A172 (cell line): Measurements from ENCODE around the gene SGCD. TPM values are rescaled to one million over a fixed set of nuclear protein-coding genes. Genes with fewer than 3 reads are reported as not detected.
"Not testable (repeated sequence)": the region's sequence is repeated elsewhere in the genome, so short reads cannot be mapped to it uniquely, and the experiment has no call there.

ENCODE experiments used
- DNase-seq: peaks from one replicate; pipeline ENCODE4 v3.0.0-alpha.2; 2015; ENCODE audit warnings: low spot score
- total RNA-seq: library from RNA; depleted of rRNA; stranded (reverse); fragments of >200 nt; shearing (Covaris generic); gene quantifications from 2 replicates; pipeline ENCODE4 v1.2.3, GENCODE V29; 2014

The SGCD gene
- total RNA-seq, 1 experiment from 2014 or later = 8.5 TPM

DNA sequence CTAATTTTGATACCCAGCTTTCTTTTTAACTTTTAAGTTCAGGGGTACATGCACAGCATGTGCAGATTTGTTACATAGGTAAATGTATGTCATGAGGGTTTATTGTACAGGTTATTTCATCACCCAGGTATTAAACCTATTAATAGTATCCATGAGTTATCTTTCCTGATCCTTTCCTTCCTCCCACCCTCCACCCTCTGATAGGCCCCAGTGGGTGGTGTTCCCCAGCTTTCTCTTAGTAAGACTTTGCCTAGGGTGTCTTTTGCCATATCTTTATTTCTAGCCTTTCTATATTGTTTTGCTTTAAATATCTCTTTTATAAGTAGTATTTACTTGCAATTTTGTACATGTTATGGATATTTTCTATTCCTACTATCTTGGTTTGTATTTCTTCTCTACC lies 243.7 kb downstream of the SGCD start:
- DNase-seq = no peak

DNA sequence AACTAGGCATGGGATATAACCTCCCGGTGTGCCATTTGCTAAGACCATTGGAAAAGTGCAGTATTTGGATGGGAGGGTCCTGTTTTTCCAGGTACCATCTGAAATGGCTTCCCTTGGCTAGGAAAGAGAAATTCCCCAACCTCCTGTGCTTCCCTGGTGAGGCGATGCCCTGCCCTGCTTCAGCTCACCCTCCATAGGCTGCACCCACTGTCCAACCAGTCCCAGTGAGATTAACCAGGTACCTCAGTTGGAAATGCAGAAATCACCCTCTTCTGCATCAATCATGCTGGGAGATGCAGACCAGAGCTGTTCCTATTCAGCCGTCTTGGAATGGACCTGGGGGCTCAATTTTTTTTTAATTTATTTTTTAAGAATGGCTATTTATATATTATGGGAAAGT lies 254.8 kb downstream of the SGCD start:
- DNase-seq = no peak

DNA sequence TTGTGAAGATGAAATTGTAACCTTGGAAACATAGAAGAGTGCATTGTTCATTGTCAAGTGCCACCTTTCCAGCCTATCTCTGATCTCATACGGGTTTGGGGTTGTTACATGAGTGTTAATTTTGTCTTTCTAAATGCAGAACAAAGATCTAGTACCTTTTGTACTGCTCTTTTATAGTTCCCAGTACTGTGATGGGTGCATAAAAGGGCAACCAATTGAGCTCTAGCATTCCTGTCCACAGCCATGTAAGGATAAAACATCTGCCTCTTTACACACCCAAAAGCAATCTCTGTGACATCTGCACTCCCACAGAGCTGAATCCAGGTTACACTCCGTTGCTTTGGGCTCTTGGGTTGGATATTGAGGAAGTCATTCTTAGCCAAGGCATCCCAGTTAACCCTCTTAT lies 255.2 kb downstream of the SGCD start:
- DNase-seq = no peak

DNA sequence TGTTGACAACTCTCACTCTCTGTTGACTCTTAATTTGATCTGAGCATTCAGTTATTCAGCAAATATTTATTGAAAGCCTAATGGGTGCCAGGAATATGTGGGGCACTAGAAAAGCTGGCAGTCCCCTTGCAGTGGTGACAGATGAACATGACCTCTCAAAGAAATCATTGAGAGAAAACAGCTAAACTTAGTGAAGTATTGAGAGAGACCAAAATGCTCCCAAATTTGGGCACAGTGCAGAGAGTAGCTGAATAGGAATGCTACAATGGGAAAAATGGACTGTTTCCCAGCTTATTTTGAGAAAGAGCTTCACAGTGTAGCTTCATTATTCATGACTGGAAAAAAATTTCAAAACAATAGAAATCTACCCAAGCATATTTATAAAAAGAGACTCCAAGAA lies 257.9 kb downstream of the SGCD start:
- no peak for DNase-seq

DNA sequence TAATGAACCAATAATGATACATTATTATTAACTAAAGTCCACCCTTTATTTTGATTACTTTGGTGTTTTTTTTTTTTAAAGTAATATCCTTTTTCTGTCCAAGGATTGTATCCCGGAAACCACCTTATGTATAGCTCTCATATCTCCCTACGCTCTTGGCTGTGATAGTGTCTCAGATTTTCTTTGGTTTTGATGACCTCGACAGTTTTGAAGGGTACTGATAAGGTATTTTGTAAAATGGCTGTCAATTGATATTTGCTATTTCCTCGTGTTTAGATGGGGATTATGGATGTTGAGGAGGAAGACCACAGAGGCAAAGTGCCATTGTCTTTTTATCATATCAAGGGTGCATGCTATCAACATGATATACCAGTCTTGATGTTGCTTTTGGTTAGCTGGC lies 259.0 kb downstream of the SGCD start:
- no peak for DNase-seq

DNA sequence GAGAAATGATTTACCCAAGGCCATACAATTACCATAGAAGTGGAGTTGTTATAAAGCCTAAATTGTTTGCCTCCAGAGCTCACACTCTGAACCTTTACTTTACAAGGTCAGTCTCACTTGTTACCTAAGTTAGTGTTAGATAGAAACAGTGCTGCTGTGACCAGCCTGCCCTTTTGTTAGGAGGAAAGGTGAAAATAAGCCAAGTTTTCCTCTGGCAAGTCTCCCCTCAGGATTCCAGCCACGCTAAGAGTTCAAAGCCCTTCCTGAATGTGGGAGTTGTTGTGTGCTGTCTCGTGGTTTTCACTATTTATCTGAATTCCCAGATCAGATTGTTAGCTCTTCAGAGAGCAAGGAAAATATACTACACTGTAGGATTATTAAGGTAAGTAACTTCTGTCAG lies 260.0 kb downstream of the SGCD start:
- no peak for DNase-seq

DNA sequence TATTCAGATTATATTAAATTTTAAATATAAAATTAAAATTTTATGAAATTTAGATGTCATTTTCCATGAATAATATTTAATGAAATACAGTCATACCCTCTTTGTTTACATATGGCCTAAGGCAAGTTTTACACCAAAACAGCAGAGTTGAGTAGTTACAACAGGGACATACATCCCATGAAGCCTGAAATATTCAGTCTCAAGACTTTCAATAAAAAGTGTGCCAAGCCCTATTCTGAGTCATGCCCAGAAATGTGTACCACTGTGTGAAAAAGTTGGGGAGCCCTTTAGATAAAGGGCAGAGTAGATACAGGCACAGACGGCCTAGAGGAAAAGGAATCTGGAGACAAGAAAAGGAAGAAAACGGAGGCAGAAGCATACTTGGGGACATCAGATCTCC lies 261.3 kb downstream of the SGCD start:
- no peak for DNase-seq

DNA sequence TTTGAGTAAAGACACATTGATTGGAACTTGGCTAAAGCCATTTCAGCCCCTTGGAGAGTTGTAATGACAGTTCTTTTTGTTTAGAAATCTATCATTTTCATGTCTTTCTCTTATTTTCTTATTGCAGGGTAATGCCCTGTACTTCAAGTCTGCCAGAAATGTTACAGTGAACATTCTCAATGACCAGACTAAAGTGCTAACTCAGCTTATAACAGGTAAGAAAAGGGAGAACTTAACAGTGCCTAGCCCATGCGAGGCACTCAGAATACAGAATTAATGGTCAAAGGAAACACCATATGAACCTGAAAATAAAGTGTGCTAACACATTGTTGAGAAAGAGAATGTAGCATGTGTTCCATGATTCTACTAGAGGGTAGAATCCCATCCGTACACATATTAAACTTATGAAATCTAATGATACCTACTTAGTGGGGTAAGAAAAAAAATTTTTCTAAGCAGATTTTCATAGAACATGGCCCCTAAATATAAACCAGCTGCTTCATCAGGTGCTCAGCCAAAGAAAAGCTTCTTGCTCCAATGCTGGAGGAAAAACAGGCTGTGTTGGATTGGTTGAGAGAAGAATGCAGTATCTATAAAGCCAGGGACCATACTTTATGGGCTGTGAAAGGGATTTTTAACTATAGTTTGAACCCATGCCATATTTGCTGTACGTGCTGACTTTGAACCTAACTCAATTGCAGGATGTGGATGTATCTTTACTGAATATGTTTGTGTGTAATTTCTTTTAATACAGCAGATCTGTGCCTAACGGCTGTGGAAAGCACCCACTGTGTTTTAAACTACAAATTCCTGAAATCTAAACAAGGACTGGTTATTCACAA lies 262.4 kb downstream of the SGCD start:
- no peak for DNase-seq

DNA sequence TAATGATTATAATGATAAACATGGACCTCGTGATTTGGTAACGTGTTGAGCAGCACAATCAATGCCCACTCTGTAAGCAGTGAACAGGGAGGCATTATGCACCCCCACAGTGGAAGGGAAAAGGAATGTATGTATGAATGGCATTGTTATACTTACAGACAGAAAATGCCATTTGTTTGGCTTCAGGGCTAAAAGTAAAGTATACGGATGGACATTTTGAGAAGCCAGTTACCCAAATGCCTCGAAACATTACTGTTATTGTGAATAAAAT lies 262.9 kb downstream of the SGCD start:
- DNase-seq = no peak

DNA sequence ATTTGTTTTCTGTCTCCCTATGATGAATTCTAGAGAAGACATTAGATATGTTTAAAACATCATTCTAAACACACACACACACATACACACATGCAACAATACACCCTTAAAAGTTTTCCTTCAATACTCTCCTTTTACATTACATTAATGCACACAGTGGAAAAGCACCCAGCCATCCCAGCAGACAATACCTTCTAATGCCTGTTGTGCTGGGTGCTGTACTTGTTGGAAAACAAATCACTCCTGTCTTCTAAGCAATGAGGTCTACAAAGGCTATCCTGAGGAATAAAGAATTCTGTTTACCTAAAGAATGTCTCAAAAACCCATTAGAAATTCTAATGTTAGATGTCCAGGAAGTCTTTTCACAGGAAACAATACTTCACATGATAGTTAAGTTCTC lies 264.0 kb downstream of the SGCD start:
- no peak for DNase-seq

DNA sequence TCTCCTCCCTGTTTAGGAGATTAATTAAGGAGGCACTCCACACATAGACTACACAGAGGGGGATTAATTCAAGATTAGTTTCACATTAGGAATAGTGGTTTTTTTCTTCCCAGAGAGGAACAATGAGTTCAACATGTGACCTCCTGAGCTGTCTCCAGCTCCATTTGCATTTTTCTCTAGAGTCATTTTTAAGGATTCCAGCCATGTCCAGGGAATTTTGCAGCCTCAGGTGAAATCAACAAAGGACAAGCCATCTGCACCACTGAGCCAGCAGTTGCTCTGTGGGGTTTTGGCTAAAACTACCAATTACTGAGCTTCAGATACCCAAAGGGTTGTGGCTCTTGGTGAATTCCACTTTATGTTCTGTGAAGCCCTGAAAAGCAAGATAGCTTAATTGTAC lies 264.7 kb downstream of the SGCD start:
- no peak for DNase-seq

DNA sequence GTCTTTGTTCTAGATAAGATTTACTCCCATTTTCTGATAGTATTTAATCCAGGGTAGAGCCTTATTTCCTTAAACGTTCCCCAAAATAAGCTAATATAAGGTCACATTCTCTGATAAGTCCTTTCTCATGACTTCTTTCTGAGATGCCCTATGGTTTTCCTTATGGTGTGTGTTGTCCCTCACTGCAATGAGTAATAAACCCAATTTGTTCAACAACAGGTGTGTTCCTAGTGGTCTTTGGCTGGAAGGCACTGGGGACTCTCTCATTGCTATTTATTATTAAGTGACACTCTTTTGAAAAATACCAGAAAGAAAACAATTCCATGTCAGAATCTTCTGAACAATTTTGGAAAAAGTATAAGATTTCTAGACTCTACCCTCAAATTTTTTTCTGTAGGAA lies 266.6 kb downstream of the SGCD start:
- no peak for DNase-seq

DNA sequence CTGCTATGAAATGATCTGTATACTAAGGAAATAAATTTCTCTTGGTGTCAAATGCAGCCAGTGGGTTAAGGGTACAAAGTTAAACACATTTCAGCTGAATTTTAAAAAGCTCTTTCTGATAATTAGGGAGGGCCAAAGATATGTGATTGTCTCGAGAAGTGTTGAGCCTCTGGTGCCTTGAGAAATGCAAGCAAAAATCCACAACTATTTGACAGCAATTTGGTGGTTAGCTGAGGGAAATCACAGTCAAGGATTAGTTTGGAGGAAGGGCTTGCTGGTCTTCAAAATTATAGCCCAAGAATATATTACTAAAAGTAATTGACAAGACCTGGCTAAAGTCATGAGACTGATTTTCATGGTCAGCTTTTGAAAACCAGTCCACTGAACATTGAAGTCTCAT lies 267.4 kb downstream of the SGCD start:
- no peak for DNase-seq

DNA sequence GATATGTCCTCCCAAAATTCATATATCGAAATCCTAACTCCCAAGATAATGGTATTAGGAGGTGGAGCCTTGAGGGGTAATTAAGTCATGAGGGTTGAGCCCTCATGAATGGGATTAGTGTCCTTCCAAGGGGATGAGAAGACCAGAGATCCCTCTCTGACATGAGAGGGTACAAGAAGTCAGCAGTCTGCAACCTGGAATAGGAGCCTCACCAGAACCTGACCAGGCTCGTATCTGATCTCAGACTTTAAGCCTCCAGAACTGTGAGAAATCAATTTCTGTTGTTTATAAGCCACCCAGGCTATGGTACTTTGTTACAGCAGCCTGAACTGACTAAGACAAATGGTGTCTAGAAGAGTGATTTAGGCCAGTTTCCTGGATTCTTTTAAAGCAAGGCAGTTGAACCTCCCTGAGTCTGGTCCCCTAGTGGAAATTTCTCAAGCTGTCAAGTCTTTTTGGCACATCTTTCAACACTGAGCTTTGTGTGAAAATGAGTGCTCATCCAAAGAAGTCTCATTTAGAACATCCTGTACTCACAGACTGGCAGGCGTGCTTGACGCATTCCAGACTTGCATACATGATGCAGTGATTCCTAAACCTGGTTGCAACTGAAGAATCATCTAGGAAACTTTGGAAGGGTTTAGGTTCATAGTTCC lies 268.3 kb downstream of the SGCD start:
- no peak for DNase-seq

DNA sequence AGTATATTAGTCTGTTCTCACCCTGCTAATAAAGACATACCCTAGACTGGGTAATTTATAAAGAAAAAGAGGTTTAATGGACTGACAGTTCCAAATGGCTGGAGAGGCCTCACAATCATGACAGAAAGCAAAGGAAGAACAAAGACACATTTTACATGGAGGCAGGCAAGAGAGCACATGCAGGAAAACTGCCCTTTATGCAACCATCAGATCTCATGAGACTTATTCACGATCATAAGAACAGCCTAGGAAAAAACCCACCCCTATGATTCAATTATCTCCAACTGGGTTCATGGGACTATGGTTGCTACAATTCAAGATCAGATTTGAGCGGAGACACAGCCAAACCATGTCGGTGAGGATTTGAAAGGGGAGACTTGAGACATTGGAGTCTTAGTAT lies 270.3 kb downstream of the SGCD start:
- DNase-seq = no peak

DNA sequence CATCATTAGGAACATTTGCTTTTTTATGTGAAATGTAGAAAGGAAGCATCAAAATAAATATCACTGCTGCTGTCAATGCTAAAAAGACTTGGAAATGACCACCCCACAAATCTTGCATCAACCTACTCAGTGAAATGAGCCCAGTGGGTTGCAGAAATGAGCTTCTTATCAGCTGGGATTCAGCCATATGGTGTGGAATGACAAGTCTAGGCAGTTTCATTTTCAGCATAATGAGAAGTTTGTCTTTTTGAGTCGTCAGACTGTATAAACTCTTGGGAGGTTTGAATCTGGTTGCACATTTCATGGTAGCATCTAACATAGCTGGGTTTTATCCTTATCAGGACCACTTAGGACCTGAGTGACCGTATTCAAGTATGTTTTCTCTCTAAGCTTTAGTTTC lies 272.0 kb downstream of the SGCD start:
- no peak for DNase-seq

DNA sequence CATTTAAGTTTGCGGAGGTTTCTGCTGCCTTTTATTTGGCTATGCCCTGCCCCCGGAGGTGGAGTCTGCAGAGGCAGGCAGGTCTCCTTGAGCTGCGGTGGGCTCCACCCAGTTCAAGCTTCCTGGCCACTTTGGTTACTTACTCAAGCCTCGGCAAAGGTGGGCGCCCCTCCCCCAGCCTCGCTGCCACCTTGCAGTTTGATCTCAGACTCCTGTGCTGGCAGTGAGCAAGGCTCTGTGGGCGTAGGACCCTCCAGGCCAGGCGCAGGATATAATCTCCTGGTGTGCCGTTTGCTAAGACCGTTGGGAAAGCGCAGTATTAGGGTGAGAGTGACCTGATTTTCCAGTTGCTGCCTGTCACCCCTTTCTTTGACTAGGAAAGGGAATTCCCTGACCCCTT lies 283.6 kb downstream of the SGCD start:
- not testable (repeated sequence) for DNase-seq

DNA sequence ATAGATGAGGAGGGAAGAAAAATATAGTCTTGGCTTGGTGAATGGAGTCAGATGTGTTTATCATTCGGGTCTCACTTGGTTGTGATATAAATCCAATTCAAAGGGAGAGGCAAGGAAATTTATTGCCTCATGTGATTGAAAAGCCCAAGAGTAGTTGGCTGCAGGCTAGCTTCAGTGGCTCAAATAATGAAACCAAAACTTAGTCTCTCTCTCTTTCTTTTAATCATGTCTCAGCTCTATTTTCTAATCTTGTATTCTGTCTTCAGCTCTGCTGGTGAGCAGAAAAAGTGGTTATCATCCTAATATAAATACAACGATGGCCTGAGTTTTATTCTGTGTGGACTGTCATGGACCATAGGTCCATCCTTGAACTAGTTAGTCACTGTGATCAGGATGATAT lies 288.9 kb downstream of the SGCD start:
- no peak for DNase-seq

DNA sequence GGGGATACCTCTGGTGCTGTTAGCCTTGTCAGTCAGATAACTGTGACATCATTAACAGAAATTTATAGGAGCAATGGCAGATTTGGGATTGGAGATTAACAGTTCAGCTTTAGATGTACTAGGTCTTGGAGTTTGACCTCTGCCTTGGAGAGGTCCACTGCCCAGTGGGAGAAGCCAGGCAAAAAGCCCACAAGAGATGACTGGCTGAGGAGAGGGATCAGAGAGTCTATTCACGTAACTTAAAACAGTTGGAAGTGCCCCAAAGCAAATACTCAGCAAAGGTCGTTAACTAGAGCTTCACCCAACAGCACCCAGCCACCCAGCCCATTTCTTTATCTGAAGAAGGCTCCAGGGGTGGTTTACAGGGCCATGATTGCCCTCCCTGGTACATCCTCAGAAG lies 290.5 kb downstream of the SGCD start:
- DNase-seq = no peak

DNA sequence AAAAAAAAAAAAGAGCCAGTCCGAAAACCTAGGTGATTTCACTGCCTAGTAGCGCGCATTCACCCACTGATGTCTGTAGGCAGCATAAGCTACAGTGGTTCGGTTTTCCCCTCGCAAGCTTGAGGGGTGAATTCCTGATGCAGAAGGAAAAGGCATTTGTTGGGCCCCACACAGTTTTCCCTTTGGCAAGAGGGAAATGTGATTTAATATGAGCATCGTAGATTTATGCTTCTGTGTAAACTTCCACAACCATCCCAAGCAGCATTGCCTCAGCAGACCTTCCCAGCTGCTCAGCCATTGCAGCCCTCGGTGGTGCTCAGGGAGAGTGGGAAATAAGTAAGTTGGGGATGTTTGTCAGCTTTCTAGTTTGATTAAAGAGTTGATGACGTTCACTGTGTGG lies 291.6 kb downstream of the SGCD start:
- DNase-seq = no peak

DNA sequence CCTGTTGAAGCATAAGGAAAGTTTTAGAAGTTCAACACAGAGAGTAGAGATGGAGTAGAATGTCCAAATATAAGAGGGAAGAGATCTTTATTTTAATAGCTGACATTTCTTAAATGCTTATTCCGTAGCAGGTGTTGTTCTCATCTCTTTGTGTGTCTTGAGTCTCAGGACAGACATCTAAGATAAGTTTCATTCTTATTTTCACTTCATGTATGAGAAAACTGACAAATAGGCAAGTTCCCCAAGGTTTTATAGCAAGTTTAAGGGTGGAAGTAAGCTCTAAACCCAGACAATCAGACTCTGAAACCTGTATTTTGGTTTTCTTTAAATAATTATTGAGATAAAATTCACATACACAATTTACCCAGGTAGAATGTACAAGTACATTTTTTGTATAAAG lies 294.8 kb downstream of the SGCD start:
- no peak for DNase-seq

DNA sequence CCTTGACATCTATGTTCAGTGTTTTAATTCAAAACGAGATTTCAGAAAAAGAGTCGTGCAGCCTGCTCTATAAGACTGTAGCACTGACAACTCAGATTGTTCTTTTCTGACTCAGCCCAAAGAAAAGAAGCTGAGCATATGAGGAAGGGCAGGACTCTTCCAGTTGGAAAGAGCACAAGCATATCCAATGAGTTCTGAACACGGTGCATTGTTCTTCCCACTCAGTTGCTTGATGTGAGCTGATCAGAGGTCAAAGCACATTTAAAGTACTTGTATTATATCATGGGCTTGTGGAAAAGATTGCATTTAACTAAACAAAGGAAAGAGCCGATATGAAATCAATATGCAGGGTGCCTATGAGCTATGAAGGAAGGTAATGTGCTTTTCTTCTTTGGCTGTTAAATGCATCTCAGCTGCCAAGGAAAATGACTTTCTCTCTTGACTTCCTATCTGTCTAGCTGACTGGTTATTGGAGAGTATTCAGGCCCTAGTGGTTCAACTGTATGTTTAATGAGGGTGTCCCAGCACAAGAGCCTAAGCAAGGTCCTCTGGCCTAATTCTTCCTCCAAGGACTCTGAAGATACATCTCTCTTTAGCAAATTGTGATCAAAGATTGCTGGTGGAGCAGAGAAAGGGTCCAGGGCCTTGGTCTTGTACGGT lies 296.5 kb downstream of the SGCD start:
- no peak for DNase-seq

DNA sequence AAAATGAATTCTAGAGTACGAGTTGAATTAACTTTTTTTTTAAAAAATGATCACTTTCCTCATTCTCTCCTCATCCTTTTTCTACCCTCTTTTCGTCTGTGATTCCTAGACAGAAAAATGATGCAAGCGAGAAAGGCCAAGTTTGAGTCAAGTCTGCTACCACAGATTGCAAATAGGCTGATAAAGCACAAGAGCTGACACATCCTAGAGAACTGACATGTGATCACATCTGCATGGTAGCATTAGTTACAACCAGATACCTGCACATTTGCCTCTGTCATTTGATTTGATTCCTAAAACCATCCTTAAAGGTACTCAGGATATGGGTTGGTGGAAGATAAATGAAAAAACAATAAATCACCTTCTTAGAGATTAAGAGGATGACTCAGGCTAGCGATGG lies 297.7 kb downstream of the SGCD start:
- no peak for DNase-seq
